Right atrium auricular region (tissue), 2 donors: ENCODE measurements around the gene RNF17. TPM values are rescaled to one million over a fixed set of nuclear protein-coding genes. Genes with fewer than 3 reads are reported as not detected.

Experiments used
- DNase-seq: peaks from one replicate; pipeline ENCODE4 v3.0.0-alpha.2; 2019; ENCODE audit warnings: low spot score
- H3K27ac ChIP-seq, 2 donors: fragments of 200-600 bp; sonication (generic); 1 replicate in 1 of 2; 2 replicates in 1 of 2; pipeline ENCODE4 v1.5.1; 2016 to 2019
- H3K27me3 ChIP-seq, 2 donors: fragments of 200-600 bp; sonication (generic); one replicate each; pipeline versions ENCODE4 v1.5.1 to v1.6.0; 2017 to 2019
- H3K36me3 ChIP-seq: fragments of 200-600 bp; sonication (generic); one replicate; pipeline ENCODE4 v1.5.1; 2016
- H3K4me1 ChIP-seq, 2 donors: fragments of 200-600 bp; sonication (generic); one replicate each; pipeline versions ENCODE4 v1.5.1 to v1.6.0; 2017 to 2019
- H3K4me3 ChIP-seq, 2 donors: fragments of 200-600 bp; sonication (generic); 1 replicate in 1 of 2; 2 replicates in 1 of 2; pipeline ENCODE4 v1.5.1; 2017 to 2019; ENCODE audit warnings: mild to moderate bottlenecking in 1 of 2, moderate library complexity in 1 of 2
- H3K9me3 ChIP-seq, 2 donors: fragments of 200-600 bp; sonication (generic); one replicate each; pipeline ENCODE4 v1.5.1; 2019
- total RNA-seq, 2 donors: library from RNA; depleted of rRNA; stranded (reverse); fragments of >200 nt; gene quantifications; one replicate each; pipeline ENCODE4 v1.1.0, GENCODE V29; 2016
- TF ChIP-seq, protein P1 (sequence below), 2 donors: fragments of 200-600 bp; sonication (generic); IDR thresholded peaks; one replicate each; pipeline ENCODE4 v1.5.1; 2019; ENCODE audit warnings: antibody characterized with exemption in 2 of 2

The RNF17 gene
- total RNA-seq, 2 donors from 2014 or later, result not detected

DNA sequence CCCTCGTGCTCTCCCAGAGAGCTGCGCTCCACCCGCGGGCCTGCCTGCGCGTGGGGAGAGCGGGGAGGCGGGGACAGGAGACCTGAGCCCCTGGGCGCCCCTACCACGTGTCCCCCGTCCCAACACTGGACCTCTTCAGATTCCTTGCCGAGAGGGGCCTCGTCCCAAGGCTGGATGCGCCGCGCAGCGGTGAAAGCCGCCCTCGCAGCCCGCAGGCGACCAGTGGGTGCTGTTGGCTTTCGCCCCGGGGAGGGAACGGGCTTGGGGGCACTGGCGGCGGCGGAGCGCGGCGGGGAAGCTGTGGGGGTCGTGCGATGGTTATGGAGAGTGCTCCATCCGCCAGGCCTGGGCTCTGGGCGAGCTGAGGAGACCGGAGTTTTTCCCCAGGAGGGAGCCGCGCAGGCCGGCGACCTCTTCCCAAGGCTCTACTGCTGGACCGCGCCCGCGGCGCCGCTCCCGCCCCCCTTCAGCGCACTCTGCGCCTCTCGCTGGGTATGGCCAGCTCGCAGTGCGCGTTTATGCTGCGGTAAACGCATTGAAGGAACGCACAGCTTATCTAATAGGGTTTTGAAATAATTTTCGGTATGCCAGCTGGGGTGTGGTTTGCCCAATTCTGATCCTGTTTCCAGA is 17.2 kb upstream of the RNF17 start:
- H3K36me3 ChIP-seq, result no peaks in the 10 kb centered on the region
- peaks cover 4 to 18% of the 10 kb centered on the region in 2 donors for H3K27me3 ChIP-seq

DNA sequence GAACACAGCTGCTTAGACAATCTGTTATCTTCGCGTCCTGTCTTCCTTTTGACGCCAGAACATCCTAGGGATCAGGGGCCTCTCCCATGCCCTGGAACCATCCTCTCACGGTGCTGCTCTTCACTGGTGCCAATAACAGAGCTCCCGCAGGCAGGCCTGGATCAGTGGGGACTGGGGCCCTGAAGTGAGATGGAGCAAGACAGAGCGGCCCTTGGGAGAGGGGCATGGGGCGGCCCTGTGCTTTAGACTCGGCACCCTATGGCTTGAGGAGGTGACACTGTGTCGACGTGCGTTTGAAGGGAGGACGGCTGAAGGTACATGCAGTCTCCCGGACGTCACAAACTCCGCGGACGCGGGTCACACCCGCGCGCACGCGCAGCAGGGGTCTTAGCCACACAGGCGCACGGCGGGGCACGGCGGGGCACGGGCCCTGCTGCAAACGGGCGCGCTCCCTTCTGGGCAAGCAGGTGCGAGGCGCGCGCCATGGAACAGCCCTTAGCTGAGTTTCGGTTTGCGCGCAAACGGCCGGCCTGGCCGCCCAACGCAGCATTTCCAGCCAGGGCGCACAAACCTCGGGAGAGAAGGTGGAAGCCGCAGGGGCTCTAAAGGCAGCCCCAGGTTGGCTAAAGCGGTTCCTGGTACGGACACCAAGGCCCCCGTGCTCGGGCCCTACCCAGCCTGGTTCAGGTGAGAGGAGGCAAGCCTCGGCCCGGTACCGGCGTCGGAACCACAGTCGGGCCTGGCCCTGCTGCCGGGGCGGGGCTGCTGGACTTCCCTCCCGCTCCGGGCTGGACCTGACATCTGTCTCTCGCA is 16.5 kb upstream of the RNF17 start:
- no peak overlapping the region for H3K27ac ChIP-seq
- no peaks in the 10 kb centered on the region for H3K9me3 ChIP-seq
- DNase-seq, result no peak
- TF ChIP-seq, protein P1, sequence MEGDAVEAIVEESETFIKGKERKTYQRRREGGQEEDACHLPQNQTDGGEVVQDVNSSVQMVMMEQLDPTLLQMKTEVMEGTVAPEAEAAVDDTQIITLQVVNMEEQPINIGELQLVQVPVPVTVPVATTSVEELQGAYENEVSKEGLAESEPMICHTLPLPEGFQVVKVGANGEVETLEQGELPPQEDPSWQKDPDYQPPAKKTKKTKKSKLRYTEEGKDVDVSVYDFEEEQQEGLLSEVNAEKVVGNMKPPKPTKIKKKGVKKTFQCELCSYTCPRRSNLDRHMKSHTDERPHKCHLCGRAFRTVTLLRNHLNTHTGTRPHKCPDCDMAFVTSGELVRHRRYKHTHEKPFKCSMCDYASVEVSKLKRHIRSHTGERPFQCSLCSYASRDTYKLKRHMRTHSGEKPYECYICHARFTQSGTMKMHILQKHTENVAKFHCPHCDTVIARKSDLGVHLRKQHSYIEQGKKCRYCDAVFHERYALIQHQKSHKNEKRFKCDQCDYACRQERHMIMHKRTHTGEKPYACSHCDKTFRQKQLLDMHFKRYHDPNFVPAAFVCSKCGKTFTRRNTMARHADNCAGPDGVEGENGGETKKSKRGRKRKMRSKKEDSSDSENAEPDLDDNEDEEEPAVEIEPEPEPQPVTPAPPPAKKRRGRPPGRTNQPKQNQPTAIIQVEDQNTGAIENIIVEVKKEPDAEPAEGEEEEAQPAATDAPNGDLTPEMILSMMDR (IDR thresholded peaks at IDR 0.05), result no peak
- H3K4me1 ChIP-seq, result peaks cover 0 to 25% of the 10 kb centered on the region in 2 donors
- peak overlapping the region in 1 of 2 donors; percentile 43 for H3K4me3 ChIP-seq
- H3K36me3 ChIP-seq, result no peaks in the 10 kb centered on the region
- H3K27me3 ChIP-seq, result peaks cover 4 to 18% of the 10 kb centered on the region in 2 donors

More for the DNA sequence above, 17.2 kb upstream of the RNF17 start:
- Histone ChIP-seq H3K4me3 (peak overlapping the region in 1 of 2 donors; percentile 43), H3K4me1 (peaks cover 0 to 25% of the 10 kb centered on the region in 2 donors), H3K27ac (no peak overlapping the region), H3K9me3 (no peaks in the 10 kb centered on the region)
- TF ChIP-seq, protein P1 (IDR thresholded peaks at IDR 0.05), result no peak
- no peak for DNase-seq

DNA sequence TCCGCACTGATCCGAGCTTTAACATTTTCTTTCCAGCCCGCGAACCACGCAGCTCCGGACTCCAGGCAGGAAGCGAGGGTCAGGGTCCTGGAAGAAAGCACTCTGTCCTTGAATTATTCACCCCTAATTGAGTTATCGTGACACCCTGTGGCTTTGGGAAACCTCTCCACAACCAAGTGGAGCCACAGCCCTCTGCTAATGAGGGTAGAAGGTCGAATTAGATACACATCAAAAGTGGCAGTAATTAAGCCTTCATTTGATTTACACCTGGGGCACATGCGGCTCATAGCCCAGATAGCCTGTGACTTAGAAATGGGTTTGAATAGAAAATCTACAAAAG is 15.9 kb upstream of the RNF17 start:
- Histone ChIP-seq H3K27me3 (peaks cover 4 to 18% of the 10 kb centered on the region in 2 donors), H3K27ac (no peak overlapping the region), H3K4me1 (peaks cover 0 to 25% of the 10 kb centered on the region in 2 donors), H3K4me3 (peak overlapping the region in 1 of 2 donors; percentile 43), H3K9me3 (no peaks in the 10 kb centered on the region), H3K36me3 (no peaks in the 10 kb centered on the region)
- TF ChIP-seq, protein P1 (IDR thresholded peaks at IDR 0.05), result no peak
- DNase-seq, result no peak

DNA sequence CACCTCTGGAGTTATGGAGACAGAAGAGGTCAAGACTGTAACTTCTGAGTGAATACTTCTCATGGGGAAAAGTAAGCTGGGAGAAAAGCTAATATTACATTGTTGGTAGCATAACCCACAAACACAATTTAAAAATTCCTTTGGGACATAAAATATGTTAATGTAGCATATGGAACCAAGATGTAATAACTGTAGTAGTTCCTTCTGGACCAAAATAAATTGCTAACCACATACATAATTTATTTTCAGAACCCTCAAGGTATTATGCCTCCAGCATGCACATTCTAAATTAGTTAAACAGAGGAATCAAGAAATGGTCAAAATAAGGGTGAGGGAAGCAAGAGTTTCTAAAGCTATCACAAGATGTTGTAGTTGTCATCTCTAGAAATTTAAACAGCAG is 4.8 kb upstream of the RNF17 start:
- Histone ChIP-seq H3K4me1 (no peaks in the 10 kb centered on the region), H3K9me3 (no peaks in the 10 kb centered on the region), H3K36me3 (no peaks in the 10 kb centered on the region), H3K27ac (no peak overlapping the region), H3K27me3 (no peaks in the 10 kb centered on the region), H3K4me3 (no peak overlapping the region)
- no peak for DNase-seq
- TF ChIP-seq, protein P1 (IDR thresholded peaks at IDR 0.05), result no peak

DNA sequence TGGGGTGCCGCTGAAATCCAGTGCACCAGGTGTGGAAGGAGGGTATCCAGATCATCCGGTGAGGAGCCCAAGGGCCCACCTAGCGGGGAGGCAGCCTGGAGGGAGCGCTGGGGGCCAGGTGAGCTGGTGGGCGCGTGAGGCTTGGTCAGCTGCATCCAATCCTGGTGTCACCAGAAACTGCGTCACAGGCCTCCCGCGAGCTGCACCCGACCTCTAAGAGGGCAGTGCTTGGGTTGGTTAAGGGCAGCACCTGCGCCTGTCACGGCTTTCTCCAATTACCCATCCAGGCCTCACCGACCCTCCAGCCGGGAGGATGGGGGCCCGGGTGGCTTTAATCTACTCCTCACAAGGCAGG is 284 bp downstream of the RNF17 start:
- Histone ChIP-seq H3K27me3 (no peaks in the 10 kb centered on the region), H3K4me1 (no peaks in the 10 kb centered on the region), H3K27ac (no peak overlapping the region), H3K9me3 (no peaks in the 10 kb centered on the region), H3K4me3 (no peak overlapping the region), H3K36me3 (no peaks in the 10 kb centered on the region)
- DNase-seq, result no peak
- TF ChIP-seq, protein P1 (IDR thresholded peaks at IDR 0.05), result no peak
